ENCODE results near the gene PHF23.

PHF23 gene

DNA sequence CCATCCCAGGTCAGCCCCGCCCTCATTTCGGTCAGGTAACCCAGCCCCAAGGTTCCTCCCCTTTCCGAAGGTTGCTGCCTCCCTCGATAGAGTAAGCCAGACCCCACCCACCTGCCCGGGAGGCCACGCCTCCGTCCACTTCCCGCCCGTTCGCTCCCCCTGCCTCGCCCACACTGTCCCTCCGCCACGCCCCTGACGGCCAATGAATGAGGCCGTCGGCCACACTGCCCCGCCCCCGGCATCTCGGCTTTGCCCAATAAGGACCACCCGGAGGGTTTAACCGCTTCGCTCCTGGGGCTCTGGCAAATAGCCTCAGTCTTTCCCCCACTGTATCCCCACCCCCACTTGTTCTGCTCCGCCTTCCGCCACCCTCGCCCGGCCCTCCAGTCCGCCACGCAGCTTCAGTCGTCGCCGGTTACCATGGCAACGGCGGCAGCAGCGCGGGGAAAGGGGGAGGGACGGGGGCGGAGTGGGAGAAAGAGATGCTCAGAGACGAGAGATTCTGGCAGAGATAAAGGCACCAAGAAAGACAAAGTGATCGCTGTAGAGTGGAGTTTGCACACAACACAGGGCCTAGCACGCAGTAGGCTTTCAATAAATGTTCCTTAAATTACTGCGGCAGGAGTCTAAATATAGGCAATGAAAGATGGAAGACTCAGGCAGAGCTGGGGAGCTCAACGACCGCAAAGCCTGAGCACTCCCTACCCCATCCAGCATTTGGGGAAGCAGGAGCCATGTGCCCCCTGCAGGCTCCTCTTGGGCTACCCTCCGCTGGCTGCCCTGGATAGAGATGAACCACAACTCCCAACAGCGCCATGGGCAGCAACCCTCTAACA, 24.7 kb downstream of the PHF23 start:
- Histone ChIP-seq H3K4me3 (ENCODE audit: low read depth in 1 of 2, low read length in 1 of 2) (peak overlapping the region; percentile 56 to 76), H3K4me1 (ENCODE audit: control insufficient read depth in 1 of 2, insufficient read depth in 1 of 2, low read depth in 1 of 2, low read length in 1 of 2) (peaks cover 35 to 42% of the 10 kb centered on the region in 2 experiments), H3K27ac (peak overlapping the region; percentile 70), H3K9me3 (no peaks in the 10 kb centered on the region), H3K27me3 (peaks cover 17% of the 10 kb centered on the region), H3K36me3 (no peaks in the 10 kb centered on the region)
- TF ChIP-seq CTCF (IDR thresholded peaks at IDR 0.05) = no peak

DNA sequence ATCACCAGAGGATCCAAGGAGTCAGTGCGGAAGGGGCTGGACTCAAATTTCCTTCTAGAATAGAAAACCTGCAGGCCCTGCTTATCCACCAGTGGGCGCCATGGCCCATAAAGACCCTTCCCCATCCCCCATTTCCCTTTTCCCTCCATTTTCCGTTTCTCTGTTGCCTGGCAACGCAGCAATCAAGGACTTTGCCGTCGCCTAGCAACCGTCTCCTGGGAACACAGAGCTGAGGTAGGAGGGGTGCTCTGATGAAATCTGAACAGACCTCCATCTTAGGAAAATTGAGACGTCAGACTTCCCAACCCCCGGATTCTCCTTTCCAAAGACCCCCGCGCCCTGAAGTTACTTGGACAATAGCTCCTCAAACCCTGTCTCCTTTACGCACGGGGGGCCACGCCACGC, 25.4 kb downstream of the PHF23 start:
- TF ChIP-seq CTCF (IDR thresholded peaks at IDR 0.05) = no peak
- Histone ChIP-seq H3K36me3 (no peaks in the 10 kb centered on the region), H3K9me3 (no peaks in the 10 kb centered on the region), H3K4me1 (ENCODE audit: control insufficient read depth in 1 of 2, insufficient read depth in 1 of 2, low read depth in 1 of 2, low read length in 1 of 2) (peaks cover 31 to 37% of the 10 kb centered on the region in 2 experiments), H3K4me3 (ENCODE audit: low read depth in 1 of 2, low read length in 1 of 2) (peak overlapping the region; percentile 56 to 76), H3K27ac (peak overlapping the region; percentile 70), H3K27me3 (peaks cover 17% of the 10 kb centered on the region)

GRCh38 chr17:7211491-7212273, 27.6 kb downstream of the PHF23 start:
- TF ChIP-seq CTCF (IDR thresholded peaks at IDR 0.05) = no peak
- H3K9me3 ChIP-seq = no peaks in the 10 kb centered on the region
- no peaks in the 10 kb centered on the region for H3K36me3 ChIP-seq
- H3K27ac ChIP-seq = no peak overlapping the region
- H3K27me3 ChIP-seq = peaks cover 12% of the 10 kb centered on the region
- H3K4me1 ChIP-seq (ENCODE audit: control insufficient read depth in 1 of 2, insufficient read depth in 1 of 2, low read depth in 1 of 2, low read length in 1 of 2) = peaks cover 18 to 19% of the 10 kb centered on the region in 2 experiments
- no peak overlapping the region for H3K4me3 ChIP-seq (ENCODE audit: low read depth in 1 of 2, low read length in 1 of 2)

DNA sequence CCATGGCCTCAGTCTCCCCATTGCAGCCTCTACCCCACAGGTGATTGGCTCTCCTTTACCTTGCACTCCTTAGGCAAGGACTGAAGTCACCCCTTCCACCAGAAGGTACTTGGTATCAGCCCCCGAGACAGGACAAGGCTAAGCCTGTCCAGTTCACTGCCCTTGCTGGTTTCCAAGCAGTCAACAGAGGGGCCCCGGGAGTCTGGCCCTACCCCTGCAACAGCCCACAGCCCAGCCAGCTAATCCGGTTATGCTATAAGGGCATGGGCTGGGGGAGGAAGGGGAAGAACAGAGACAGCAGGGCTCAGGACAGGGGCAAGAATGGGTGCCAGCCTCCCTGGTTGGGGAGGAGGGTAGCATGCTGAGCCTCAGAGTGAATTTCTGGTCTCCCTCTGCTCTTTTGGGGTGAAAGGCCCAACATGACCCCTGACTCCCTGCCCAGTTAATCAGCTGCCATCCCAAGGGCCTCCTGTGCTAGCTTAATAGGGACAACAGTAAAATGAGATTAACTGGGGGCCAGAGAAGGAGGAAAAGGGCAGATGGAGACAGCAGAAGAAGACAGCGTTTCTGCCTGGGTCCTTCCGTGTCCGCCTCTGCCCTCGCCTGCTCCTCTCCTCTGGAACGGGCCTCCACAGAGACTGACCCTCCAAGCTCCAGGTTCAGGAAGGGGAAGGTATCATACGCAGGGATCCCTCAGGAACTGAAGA, 30.4 kb downstream of the PHF23 start:
- H3K9me3 ChIP-seq = no peaks in the 10 kb centered on the region
- no peaks in the 10 kb centered on the region for H3K36me3 ChIP-seq
- H3K27me3 ChIP-seq = peaks cover 5% of the 10 kb centered on the region
- H3K4me1 ChIP-seq (ENCODE audit: control insufficient read depth in 1 of 2, insufficient read depth in 1 of 2, low read depth in 1 of 2, low read length in 1 of 2) = peaks cover 14% of the 10 kb centered on the region in 2 experiments
- no peak overlapping the region for H3K27ac ChIP-seq
- TF ChIP-seq CTCF (IDR thresholded peaks at IDR 0.05) = no peak
- no peak overlapping the region for H3K4me3 ChIP-seq (ENCODE audit: low read depth in 1 of 2, low read length in 1 of 2)

GRCh38 chr17:7208027-7208571, 31.2 kb downstream of the PHF23 start:
- H3K27me3 ChIP-seq = peaks cover 5% of the 10 kb centered on the region
- peaks cover 9 to 12% of the 10 kb centered on the region in 2 experiments for H3K4me1 ChIP-seq (ENCODE audit: control insufficient read depth in 1 of 2, insufficient read depth in 1 of 2, low read depth in 1 of 2, low read length in 1 of 2)
- H3K36me3 ChIP-seq = no peaks in the 10 kb centered on the region
- H3K27ac ChIP-seq = no peak overlapping the region
- no peak for TF ChIP-seq CTCF (IDR thresholded peaks at IDR 0.05)
- no peaks in the 10 kb centered on the region for H3K9me3 ChIP-seq
- no peak overlapping the region for H3K4me3 ChIP-seq (ENCODE audit: low read depth in 1 of 2, low read length in 1 of 2)
